CD4-positive, CD25-positive, alpha-beta regulatory T cell (primary cell): Measurements from ENCODE around the gene FFAR4. TPM values are rescaled to one million over a fixed set of nuclear protein-coding genes. Genes with fewer than 3 reads are reported as not detected.

Experiments
- ATAC-seq, 2 donors: fragments of 150-1000 bp; cut with Tn5 transposase; one replicate each; pipeline ENCODE4 v1.10.0; 2021; ENCODE audit warnings: low read depth in 2 of 2, moderate number of reproducible peaks in 2 of 2, moderate library complexity in 1 of 2
- DNase-seq, 3 donors: peaks; one replicate each; pipeline versions ENCODE4 v3.0.0 to v3.0.0-alpha.2; 2012 to 2022; ENCODE audit warnings: mixed read lengths in 1 of 3
- H3K27ac ChIP-seq: one replicate; pipeline ENCODE4 v1.7.0; 2013; ENCODE audit warnings: mild to moderate bottlenecking, low read length; ENCODE audit not compliant: insufficient read depth, poor library complexity, severe bottlenecking
- H3K27me3 ChIP-seq: one replicate; pipeline ENCODE4 v1.7.0; 2013; ENCODE audit warnings: low read length; ENCODE audit not compliant: control insufficient read depth, insufficient read depth
- H3K36me3 ChIP-seq: one replicate; pipeline ENCODE4 v1.7.0; 2013; ENCODE audit warnings: mild to moderate bottlenecking, low read length, moderate library complexity; ENCODE audit not compliant: control insufficient read depth, insufficient read depth
- H3K4me1 ChIP-seq: 2 replicates; pipeline ENCODE4 v1.7.0; 2013; ENCODE audit warnings: mild to moderate bottlenecking, low read length; ENCODE audit not compliant: insufficient read depth, control insufficient read depth, poor library complexity, severe bottlenecking
- H3K4me3 ChIP-seq: one replicate; pipeline ENCODE4 v1.7.0; 2013; ENCODE audit warnings: low read depth, mild to moderate bottlenecking, low read length, moderate library complexity
- H3K9me3 ChIP-seq, 2 experiments: 1 replicate in 1 of 2; 2 replicates in 1 of 2; pipeline ENCODE4 v1.7.0; 2013; ENCODE audit warnings: low read length in 2 of 2, mild to moderate bottlenecking in 1 of 2, moderate library complexity in 1 of 2; ENCODE audit not compliant: control insufficient read depth in 2 of 2
- H3K27ac Mint-ChIP-seq, 3 donors: one replicate each; pipeline ENCODE4 v1.8.0; 2020 to 2022; ENCODE audit warnings: mild to moderate bottlenecking in 3 of 3, mixed read lengths in 3 of 3, moderate library complexity in 2 of 3
- H3K27me3 Mint-ChIP-seq: one replicate; pipeline ENCODE4 v1.8.0; 2022; ENCODE audit warnings: mild to moderate bottlenecking, mixed read lengths
- H3K36me3 Mint-ChIP-seq: one replicate; pipeline ENCODE4 v1.8.0; 2020; ENCODE audit warnings: mixed read lengths
- H3K4me1 Mint-ChIP-seq, 4 donors: one replicate each; pipeline ENCODE4 v1.8.0; 2020 to 2022; ENCODE audit warnings: mixed read lengths in 4 of 4, mild to moderate bottlenecking in 1 of 4
- H3K4me3 Mint-ChIP-seq, 4 donors: one replicate each; pipeline ENCODE4 v1.8.0; 2020 to 2022; ENCODE audit warnings: mild to moderate bottlenecking in 4 of 4, mixed read lengths in 4 of 4, moderate library complexity in 3 of 4
- H3K9me3 Mint-ChIP-seq, 7 donors: one replicate each; pipeline ENCODE4 v1.8.0; 2020 to 2022; ENCODE audit warnings: mixed read lengths in 7 of 7, mild to moderate bottlenecking in 3 of 7, moderate library complexity in 2 of 7
- polyA plus RNA-seq, 4 donors: library from polyadenylated mRNA; unstranded; fragments of 300-500 nt; fragmentation: Illumina TruSeq; gene quantifications; one replicate each; pipeline ENCODE4 v1.2.3, GENCODE V29; 2021
- total RNA-seq: library from RNA; stranded (reverse); gene quantifications from one replicate; pipeline ENCODE4 v1.2.3, GENCODE V29; 2022

Gene FFAR4
- total and polyA plus RNA-seq, 5 donors from 2014 or later, result not detected

- no peaks in the 10 kb centered on the region for H3K36me3 Mint-ChIP-seq
- no peak overlapping the region for H3K4me3 Mint-ChIP-seq
- H3K4me1 ChIP-seq, result no peaks in the 10 kb centered on the region
- peaks cover 0 to 2% (median 0%) of the 10 kb centered on the region in 7 donors for H3K9me3 Mint-ChIP-seq
- H3K4me1 Mint-ChIP-seq, result no peaks in the 10 kb centered on the region
- H3K4me3 ChIP-seq, result no peak overlapping the region
- H3K27ac Mint-ChIP-seq, result no peak overlapping the region
- DNase-seq, result no peak
- peaks cover 8% of the 10 kb centered on the region for H3K27me3 Mint-ChIP-seq
- H3K27me3 ChIP-seq, result no peaks in the 10 kb centered on the region
- ATAC-seq, result no peak
- H3K9me3 ChIP-seq, result no peaks in the 10 kb centered on the region
- no peaks in the 10 kb centered on the region for H3K36me3 ChIP-seq
- no peak overlapping the region for H3K27ac ChIP-seq
These were observed 7.0 kb upstream of the FFAR4 start for GRCh38 chr10:93559490-93559889.

- no peak overlapping the region for H3K27ac Mint-ChIP-seq
- no peak overlapping the region for H3K27ac ChIP-seq
- no peak for ATAC-seq
- H3K36me3 ChIP-seq, result no peaks in the 10 kb centered on the region
- no peaks in the 10 kb centered on the region for H3K36me3 Mint-ChIP-seq
- no peaks in the 10 kb centered on the region for H3K4me1 Mint-ChIP-seq
- H3K9me3 ChIP-seq, result no peaks in the 10 kb centered on the region
- H3K27me3 ChIP-seq, result no peaks in the 10 kb centered on the region
- no peak overlapping the region for H3K4me3 Mint-ChIP-seq
- DNase-seq, result no peak
- no peaks in the 10 kb centered on the region for H3K4me1 ChIP-seq
- H3K9me3 Mint-ChIP-seq, result peaks cover 0 to 2% (median 0%) of the 10 kb centered on the region in 7 donors
- no peak overlapping the region for H3K4me3 ChIP-seq
- peaks cover 11% of the 10 kb centered on the region for H3K27me3 Mint-ChIP-seq
These were observed 5.9 kb upstream of the FFAR4 start for GRCh38 chr10:93560541-93560940.

- Mint-ChIP-seq H3K27ac (no peak overlapping the region), H3K27me3 (peaks cover 43% of the 10 kb centered on the region), H3K36me3 (peaks cover 3% of the 10 kb centered on the region), H3K4me3 (no peak overlapping the region), H3K4me1 (peaks cover 0 to 2% (median 0%) of the 10 kb centered on the region in 4 donors), H3K9me3 (no peaks in the 10 kb centered on the region)
- ATAC-seq (no peak), DNase-seq (no peak)
- Histone ChIP-seq H3K4me1 (no peaks in the 10 kb centered on the region), H3K27ac (no peak overlapping the region), H3K27me3 (peaks cover 2% of the 10 kb centered on the region), H3K36me3 (no peaks in the 10 kb centered on the region), H3K4me3 (no peak overlapping the region), H3K9me3 (no peaks in the 10 kb centered on the region)
These were observed 1.0 kb upstream of the FFAR4 start for GRCh38 chr10:93565446-93565845.

GRCh38 chr10:93567277-93568104 is 1.0 kb downstream of the FFAR4 start:
- H3K27ac Mint-ChIP-seq, result no peak overlapping the region
- peaks cover 5% of the 10 kb centered on the region for H3K27me3 ChIP-seq
- no peak overlapping the region for H3K27ac ChIP-seq
- DNase-seq (no peak), ATAC-seq (no peak)
- H3K36me3 ChIP-seq, result no peaks in the 10 kb centered on the region
- no peak overlapping the region for H3K4me3 ChIP-seq
- H3K27me3 Mint-ChIP-seq, result peaks cover 49% of the 10 kb centered on the region
- peaks cover 0 to 2% (median 0%) of the 10 kb centered on the region in 4 donors for H3K4me1 Mint-ChIP-seq
- H3K4me1 ChIP-seq, result no peaks in the 10 kb centered on the region
- H3K4me3 Mint-ChIP-seq, result no peak overlapping the region
- H3K9me3 Mint-ChIP-seq, result no peaks in the 10 kb centered on the region
- H3K9me3 ChIP-seq, result no peaks in the 10 kb centered on the region
- H3K36me3 Mint-ChIP-seq, result peaks cover 3% of the 10 kb centered on the region

GRCh38 chr10:93568105-93568390 is 1.6 kb downstream of the FFAR4 start:
- no peaks in the 10 kb centered on the region for H3K36me3 ChIP-seq
- Mint-ChIP-seq H3K27ac (no peak overlapping the region), H3K4me3 (no peak overlapping the region), H3K9me3 (no peaks in the 10 kb centered on the region), H3K4me1 (peaks cover 0 to 2% (median 0%) of the 10 kb centered on the region in 4 donors), H3K27me3 (peaks cover 52% of the 10 kb centered on the region), H3K36me3 (peaks cover 3% of the 10 kb centered on the region)
- H3K27ac ChIP-seq, result no peak overlapping the region
- H3K27me3 ChIP-seq, result peaks cover 6% of the 10 kb centered on the region
- ATAC-seq (no peak), DNase-seq (no peak)
- no peaks in the 10 kb centered on the region for H3K4me1 ChIP-seq
- H3K4me3 ChIP-seq, result no peak overlapping the region
- H3K9me3 ChIP-seq, result no peaks in the 10 kb centered on the region

- Histone ChIP-seq H3K27ac (no peak overlapping the region), H3K36me3 (no peaks in the 10 kb centered on the region), H3K9me3 (no peaks in the 10 kb centered on the region), H3K4me3 (no peak overlapping the region), H3K4me1 (no peaks in the 10 kb centered on the region), H3K27me3 (peaks cover 9% of the 10 kb centered on the region)
- ATAC-seq, result no peak
- peaks cover 72% of the 10 kb centered on the region for H3K27me3 Mint-ChIP-seq
- no peak overlapping the region for H3K4me3 Mint-ChIP-seq
- H3K27ac Mint-ChIP-seq, result no peak overlapping the region
- no peak for DNase-seq
- peaks cover 0 to 8% (median 5%) of the 10 kb centered on the region in 4 donors for H3K4me1 Mint-ChIP-seq
- no peaks in the 10 kb centered on the region for H3K9me3 Mint-ChIP-seq
- peaks cover 3% of the 10 kb centered on the region for H3K36me3 Mint-ChIP-seq
These were observed 3.9 kb downstream of the FFAR4 start for GRCh38 chr10:93570383-93570782.

- H3K27ac ChIP-seq, result no peak overlapping the region
- H3K9me3 ChIP-seq, result no peaks in the 10 kb centered on the region
- Mint-ChIP-seq H3K36me3 (peaks cover 3% of the 10 kb centered on the region), H3K27ac (no peak overlapping the region), H3K9me3 (no peaks in the 10 kb centered on the region), H3K27me3 (peaks cover 58% of the 10 kb centered on the region), H3K4me3 (no peak overlapping the region), H3K4me1 (peaks cover 0 to 6% (median 5%) of the 10 kb centered on the region in 4 donors)
- DNase-seq, result no peak
- H3K4me3 ChIP-seq, result no peak overlapping the region
- H3K27me3 ChIP-seq, result peaks cover 7% of the 10 kb centered on the region
- H3K36me3 ChIP-seq, result no peaks in the 10 kb centered on the region
- ATAC-seq, result no peak
- no peaks in the 10 kb centered on the region for H3K4me1 ChIP-seq
These were observed 6.1 kb downstream of the FFAR4 start for GRCh38 chr10:93572606-93573005.
